Ascending aorta (tissue), 2 donors: ENCODE data around the gene GPC2. TPM values are rescaled to one million over a fixed set of nuclear protein-coding genes. Genes with fewer than 3 reads are reported as not detected.

Experiments used
- DNase-seq, 2 donors: peaks; one replicate each; pipeline ENCODE4 v3.0.0-alpha.2; 2019; ENCODE audit warnings: low spot score in 2 of 2
- H3K27ac ChIP-seq, 2 donors: fragments of 200-600 bp; sonication (generic); one replicate each; pipeline ENCODE4 v1.5.1; 2016 to 2017; ENCODE audit warnings: mild to moderate bottlenecking in 1 of 2
- H3K27me3 ChIP-seq: fragments of 200-600 bp; sonication (generic); one replicate; pipeline ENCODE4 v1.5.1; 2017
- H3K36me3 ChIP-seq, 2 donors: fragments of 200-600 bp; sonication (generic); one replicate each; pipeline ENCODE4 v1.5.1; 2016
- H3K4me1 ChIP-seq, 2 donors: fragments of 200-600 bp; sonication (generic); one replicate each; pipeline ENCODE4 v1.5.1; 2016 to 2017; ENCODE audit warnings: mild to moderate bottlenecking in 1 of 2
- H3K4me3 ChIP-seq, 2 donors: fragments of 200-600 bp; sonication (generic); one replicate each; pipeline ENCODE4 v1.5.1; 2016 to 2017; ENCODE audit warnings: mild to moderate bottlenecking in 1 of 2
- H3K9me3 ChIP-seq, 2 donors: fragments of 200-600 bp; sonication (generic); one replicate each; pipeline ENCODE4 v1.5.1; 2016
- CTCF ChIP-seq, 3 experiments: fragments of 200-600 bp in 2 of 3; fragments of 450-650 bp in 1 of 3; sonication (generic) in 2 of 3; IDR thresholded peaks; one replicate each; pipeline ENCODE4 v1.5.1; 2016 to 2019; ENCODE audit warnings: antibody characterized with exemption in 3 of 3, mild to moderate bottlenecking in 1 of 3, moderate library complexity in 1 of 3
- intact Hi-C: fragments of 100-400 bp; cut with DNase I; formaldehyde crosslinking; loops from one replicate; pipeline ENCODE4 v1.15.1; 2023
- total RNA-seq: library from RNA; depleted of rRNA; stranded (reverse); fragments of >200 nt; gene quantifications from one replicate; pipeline ENCODE4 v1.1.0, GENCODE V29; 2016

Gene GPC2
- total RNA-seq, 1 donor from 2014 or later = not detected

GRCh38 chr7:100160067-100160466, 17.1 kb downstream of the GPC2 start:
- no peak for DNase-seq
- Histone ChIP-seq H3K27me3 (no peaks in the 10 kb centered on the region), H3K4me3 (no peak overlapping the region), H3K27ac (no peak overlapping the region), H3K36me3 (peaks cover 9 to 18% of the 10 kb centered on the region in 2 donors), H3K9me3 (no peaks in the 10 kb centered on the region), H3K4me1 (peaks cover 0 to 13% of the 10 kb centered on the region in 2 donors)
- intact Hi-C loops = no loop called here
- TF ChIP-seq CTCF (IDR thresholded peaks at IDR 0.05) = no peak

GRCh38 chr7:100159099-100159623, 18.0 kb downstream of the GPC2 start:
- Histone ChIP-seq H3K9me3 (no peaks in the 10 kb centered on the region), H3K4me3 (peak overlapping the region; percentile 67 to 92), H3K27me3 (no peaks in the 10 kb centered on the region), H3K27ac (peak overlapping the region; percentile 79 to 83), H3K4me1 (peaks cover 0 to 13% of the 10 kb centered on the region in 2 donors), H3K36me3 (peaks cover 16 to 24% of the 10 kb centered on the region in 2 donors)
- DNase-seq = no peak
- no peak for TF ChIP-seq CTCF (IDR thresholded peaks at IDR 0.05)
- intact Hi-C loops = loop anchor here (10.0 kb wide), 1 partner anchor 536 kb away; the partner anchor contains the start of gene GIGYF1

- DNase-seq = peak; percentile 61 to 96
- H3K4me3 ChIP-seq = peak within 1 kb of the TSS; percentile 67 to 92
- no peaks in the 10 kb centered on the region for H3K9me3 ChIP-seq
- peaks cover 23 to 31% of the 10 kb centered on the region in 2 donors for H3K36me3 ChIP-seq
- no peaks in the 10 kb centered on the region for H3K27me3 ChIP-seq
- H3K27ac ChIP-seq = peak within 1 kb of the TSS; percentile 79 to 83
- intact Hi-C loops = loop anchor here (10.0 kb wide), 1 partner anchor 536 kb away; the partner anchor contains the start of gene GIGYF1
- TF ChIP-seq CTCF (IDR thresholded peaks at IDR 0.05) = no peak
- peaks cover 0 to 13% of the 10 kb centered on the region in 2 donors for H3K4me1 ChIP-seq
Measured at GRCh38 chr7:100158229-100159098, 18.7 kb downstream of the GPC2 start, which contains the start of gene TRAPPC14. TSS of gene TRAPPC14 (minus strand) at chr7:100158723. CDS start at chr7:100158499, 224 bp downstream.

GRCh38 chr7:100157334-100158228, 19.6 kb downstream of the GPC2 start:
- DNase-seq = no peak

More at GRCh38 chr7:100157334-100158228, 19.6 kb downstream of the GPC2 start:
- peak overlapping the region; percentile 67 to 92 for H3K4me3 ChIP-seq
- H3K9me3 ChIP-seq = no peaks in the 10 kb centered on the region
- H3K27me3 ChIP-seq = no peaks in the 10 kb centered on the region
- H3K4me1 ChIP-seq = peaks cover 0 to 13% of the 10 kb centered on the region in 2 donors
- TF ChIP-seq CTCF (IDR thresholded peaks at IDR 0.05) = no peak
- intact Hi-C loops = loop anchor here (10.0 kb wide), 1 partner anchor 537 kb away; the partner anchor contains the start of gene GIGYF1
- H3K36me3 ChIP-seq = peaks cover 27 to 37% of the 10 kb centered on the region in 2 donors
- H3K27ac ChIP-seq = peak overlapping the region; percentile 79 to 83
